ENCODE data around the gene RBMS3. TPM values are rescaled to one million over a fixed set of nuclear protein-coding genes. Genes with fewer than 3 reads are reported as not detected.

RBMS3 gene
- total RNA-seq, 2 donors from 2014 or later = 7.1 to 11.5 TPM

DNA sequence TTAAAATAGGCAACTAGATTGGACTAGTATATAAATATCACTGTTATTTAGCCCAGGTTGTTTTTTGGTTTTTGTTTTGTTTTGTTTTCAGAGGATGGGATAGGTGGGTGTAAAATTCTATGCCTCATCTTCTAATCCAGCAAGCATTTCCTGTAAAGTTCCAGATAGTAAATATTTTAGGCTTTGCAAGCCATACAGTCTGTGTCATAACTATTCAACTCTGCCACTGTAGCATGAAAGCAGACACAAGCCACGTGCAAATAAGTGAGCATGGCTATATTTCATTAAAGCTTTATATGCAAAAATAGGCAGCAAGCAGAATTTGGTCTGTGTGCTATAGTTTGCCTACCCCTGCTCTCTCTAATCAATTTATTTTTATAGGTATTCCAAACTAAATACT lies 668.3 kb downstream of the RBMS3 start:
- DNase-seq = no peak
- ATAC-seq = no peak
- intact Hi-C loops (cut with DNase I, micrococcal nuclease) = no loop called here

DNA sequence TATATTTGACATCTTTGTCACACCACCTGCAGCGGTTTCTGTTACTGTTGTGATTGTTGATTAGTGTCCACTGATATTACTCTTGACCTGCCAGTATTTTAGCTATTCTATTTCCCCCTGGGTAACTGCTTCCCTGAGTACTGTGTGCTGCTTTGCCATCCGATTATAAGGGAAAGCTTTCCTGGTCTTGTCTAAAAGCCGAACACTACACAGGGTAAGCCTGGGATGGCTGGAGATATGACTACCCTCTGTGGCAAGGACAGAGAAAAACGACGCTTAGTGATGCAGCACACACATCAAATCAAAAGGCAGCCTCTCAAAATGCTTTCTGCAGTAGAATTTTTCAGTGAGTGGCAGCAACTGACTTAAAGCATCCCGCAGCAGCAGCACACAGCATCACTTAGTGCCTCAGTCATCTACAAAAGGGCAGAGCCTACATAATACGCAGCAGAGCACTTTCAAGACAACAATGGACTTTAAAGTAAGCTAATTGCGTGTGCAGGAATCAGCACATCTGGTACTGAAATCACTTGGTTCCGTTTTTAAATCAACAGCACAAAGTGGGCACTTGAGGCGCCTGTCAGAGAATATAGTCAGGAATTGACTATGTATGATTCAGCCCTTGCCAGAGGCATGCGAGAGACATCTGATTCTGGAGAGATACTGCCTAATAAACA lies 669.2 kb downstream of the RBMS3 start:
- ATAC-seq (no peak), DNase-seq (no peak)
- intact Hi-C loops (cut with DNase I, micrococcal nuclease) = no loop called here

- ATAC-seq = no peak
- intact Hi-C loops (cut with DNase I, micrococcal nuclease) = no loop called here
- DNase-seq = no peak
Observed at GRCh38 chr3:29952431-29952830, 671.6 kb downstream of the RBMS3 start.

DNA sequence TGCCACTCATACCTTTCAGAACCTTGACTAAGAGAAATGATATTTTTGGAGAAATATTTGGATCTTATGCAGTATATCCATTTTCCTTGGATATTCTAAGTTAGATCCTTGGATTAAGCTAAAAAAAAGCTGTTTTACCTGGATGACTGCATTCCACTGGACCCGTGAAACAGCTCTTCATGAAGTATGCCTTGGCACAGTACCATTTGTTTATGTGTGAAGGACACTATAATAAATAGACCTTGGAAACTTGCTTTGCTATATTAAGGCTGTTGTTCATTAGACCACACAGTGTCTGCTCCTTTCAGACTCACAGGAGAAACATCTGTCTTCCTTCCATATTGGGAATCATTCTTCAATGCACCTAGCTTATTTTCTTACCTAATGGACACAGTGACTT lies 674.5 kb downstream of the RBMS3 start:
- intact Hi-C loops (cut with DNase I, micrococcal nuclease) = no loop called here
- no peak for ATAC-seq
- no peak for DNase-seq

DNA sequence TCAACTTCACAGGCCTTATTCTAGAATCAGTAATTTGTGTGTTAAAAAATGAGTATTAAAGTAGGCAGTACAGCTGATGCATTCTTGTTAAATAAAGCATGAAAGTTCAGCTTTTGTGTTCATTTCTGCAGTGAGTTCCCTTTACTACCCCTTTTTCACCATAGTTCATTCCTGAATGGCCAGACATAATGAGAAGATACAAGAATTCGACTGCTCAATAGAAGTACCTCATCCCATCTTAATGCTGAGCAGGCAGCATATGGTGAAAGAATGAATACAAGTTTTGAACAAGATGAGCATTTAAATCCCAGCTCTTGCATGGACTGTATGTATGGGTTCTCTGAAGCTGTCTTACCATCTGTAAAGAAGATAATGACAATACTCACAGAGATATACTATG lies 677.9 kb downstream of the RBMS3 start:
- DNase-seq (no peak), ATAC-seq (no peak)
- intact Hi-C loops (cut with DNase I, micrococcal nuclease) = no loop called here

DNA sequence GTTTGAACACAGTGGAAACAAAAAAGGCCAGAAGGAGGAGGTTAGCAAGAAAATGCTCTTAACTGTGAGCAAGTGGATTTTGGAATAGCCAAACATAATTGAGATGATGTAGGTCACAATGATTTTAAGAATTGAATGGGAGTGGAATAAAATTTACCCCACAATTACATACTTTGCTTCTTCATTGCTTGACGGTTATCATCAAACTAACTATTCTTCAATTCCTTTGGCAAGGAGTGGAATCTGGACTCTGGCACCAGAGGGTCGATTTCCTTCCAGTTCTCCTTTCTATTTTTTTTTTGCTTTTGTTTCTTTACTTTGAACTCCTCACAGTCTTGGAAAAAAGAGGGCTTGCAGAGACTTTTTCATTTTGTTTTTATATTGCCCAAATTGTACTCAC lies 691.0 kb downstream of the RBMS3 start:
- intact Hi-C loops (cut with DNase I, micrococcal nuclease) = no loop called here
- DNase-seq (no peak), ATAC-seq (no peak)

- no peak for ATAC-seq
- DNase-seq = no peak
- intact Hi-C loops (cut with DNase I, micrococcal nuclease) = no loop called here
Observed at GRCh38 chr3:29972320-29972993, 691.6 kb downstream of the RBMS3 start.

DNA sequence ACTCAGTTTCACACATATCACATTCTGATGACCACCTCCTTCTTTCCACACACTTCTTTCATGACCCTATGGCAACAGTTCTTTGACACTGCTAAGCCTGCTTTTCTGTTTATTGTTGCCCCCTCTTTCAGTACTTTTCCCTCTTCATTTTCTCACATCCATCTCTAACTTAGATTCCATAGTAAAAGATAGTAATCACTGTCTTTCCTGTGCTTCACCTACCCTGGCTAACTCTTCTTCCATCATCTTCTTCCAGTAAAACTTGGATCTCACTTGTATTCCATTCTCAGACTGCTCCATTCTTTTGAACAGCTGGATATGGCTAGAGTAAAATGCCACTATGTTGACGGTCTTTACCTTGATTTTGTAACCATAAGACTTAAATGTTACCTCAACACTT lies 692.9 kb downstream of the RBMS3 start:
- ATAC-seq (no peak), DNase-seq (no peak)
- intact Hi-C loops (cut with DNase I, micrococcal nuclease) = no loop called here

DNA sequence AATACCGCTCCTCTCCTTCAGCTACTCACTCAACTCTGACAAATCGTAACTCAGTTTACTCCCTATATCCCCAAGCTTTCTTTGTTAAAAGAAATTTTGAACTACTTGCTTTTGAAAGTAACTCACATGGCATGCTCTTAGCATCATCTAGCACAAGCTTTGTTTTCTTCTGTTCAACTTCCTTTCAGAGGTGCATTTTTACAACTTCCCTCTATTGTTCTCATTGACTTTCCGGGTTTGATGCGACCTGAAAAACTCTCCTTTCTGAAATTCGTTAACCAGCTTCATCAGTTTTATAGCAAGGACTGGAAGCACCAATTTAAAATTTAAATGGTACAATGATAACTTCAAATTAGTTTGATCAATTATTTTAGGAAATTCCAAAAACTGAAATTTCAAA lies 696.0 kb downstream of the RBMS3 start:
- intact Hi-C loops (cut with DNase I, micrococcal nuclease) = no loop called here
- no peak for DNase-seq
- no peak for ATAC-seq

DNA sequence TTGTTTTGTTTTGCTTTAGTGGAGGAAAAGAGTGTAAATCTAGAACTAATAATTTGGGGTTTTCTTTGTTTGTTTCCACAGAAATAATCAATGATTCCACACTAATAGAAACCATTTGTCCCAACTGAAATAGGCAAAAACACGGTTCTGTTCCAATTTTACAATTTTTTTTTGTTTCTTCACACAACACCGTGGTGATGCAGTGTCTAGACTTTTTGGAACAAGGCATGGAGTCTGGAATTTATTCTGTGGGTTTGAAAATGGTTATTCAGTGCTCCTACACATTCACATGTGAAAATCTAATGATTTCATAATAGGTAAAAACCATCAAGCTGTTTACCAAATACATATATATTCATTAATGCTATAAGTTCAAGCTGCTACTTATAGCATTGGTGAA lies 696.5 kb downstream of the RBMS3 start:
- intact Hi-C loops (cut with DNase I, micrococcal nuclease) = no loop called here
- no peak for ATAC-seq
- no peak for DNase-seq

DNA sequence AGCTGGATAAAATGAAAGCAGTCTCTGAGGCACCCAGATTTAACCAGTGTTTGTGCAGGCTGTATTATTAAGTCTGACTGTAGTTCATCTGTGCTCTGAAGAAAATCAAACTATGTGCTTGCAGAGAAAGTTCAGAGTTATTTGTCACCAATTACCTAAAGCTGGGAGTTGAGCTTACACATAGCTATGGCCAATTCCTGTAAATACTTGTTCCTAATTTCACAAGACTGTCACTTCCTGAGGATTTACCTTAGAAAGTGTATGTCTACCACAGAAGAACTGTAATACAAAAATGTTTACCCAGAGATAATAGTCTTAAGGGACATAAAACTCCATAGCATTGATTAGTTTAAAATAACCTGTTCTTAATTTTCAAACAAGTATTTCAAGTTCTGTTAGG lies 697.2 kb downstream of the RBMS3 start:
- ATAC-seq = no peak
- intact Hi-C loops (cut with DNase I, micrococcal nuclease) = no loop called here

GRCh38 chr3:29991198-29991597 lies 710.3 kb downstream of the RBMS3 start:
- intact Hi-C loops (cut with DNase I, micrococcal nuclease) = no loop called here
- DNase-seq = no peak
- no peak for ATAC-seq

More for the DNA sequence above, 697.2 kb downstream of the RBMS3 start:
- no peak for DNase-seq

- intact Hi-C loops (cut with DNase I, micrococcal nuclease) = no loop called here
- DNase-seq (no peak), ATAC-seq (no peak)
Observed at GRCh38 chr3:30002797-30003196, 721.9 kb downstream of the RBMS3 start.

GRCh38 chr3:30003741-30004140 lies 722.9 kb downstream of the RBMS3 start:
- DNase-seq (no peak), ATAC-seq (no peak)
- intact Hi-C loops (cut with DNase I, micrococcal nuclease) = no loop called here

- intact Hi-C loops (cut with DNase I, micrococcal nuclease) = no loop called here
- DNase-seq (no peak), ATAC-seq (no peak)
Observed at GRCh38 chr3:30004481-30004880, 723.6 kb downstream of the RBMS3 start.

DNA sequence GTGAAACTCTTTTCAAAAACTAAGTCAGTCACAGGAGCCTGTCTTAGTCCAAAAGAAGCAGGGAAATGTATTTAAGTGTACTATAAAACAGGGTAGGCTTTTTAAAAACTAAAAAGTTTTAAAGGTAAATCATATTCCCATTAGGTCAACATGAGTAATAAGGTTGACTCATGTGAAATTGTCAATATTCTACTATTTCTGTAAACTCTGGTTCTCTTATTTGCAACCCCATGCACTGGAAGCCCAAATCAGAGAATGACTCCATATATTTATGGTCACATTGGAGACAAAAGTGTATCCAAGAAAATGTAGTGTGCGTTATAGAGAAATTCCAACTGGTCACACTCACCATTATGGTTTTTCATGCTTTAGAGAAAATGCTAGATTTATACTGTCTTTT lies 725.2 kb downstream of the RBMS3 start:
- ATAC-seq (no peak), DNase-seq (no peak)

DNA sequence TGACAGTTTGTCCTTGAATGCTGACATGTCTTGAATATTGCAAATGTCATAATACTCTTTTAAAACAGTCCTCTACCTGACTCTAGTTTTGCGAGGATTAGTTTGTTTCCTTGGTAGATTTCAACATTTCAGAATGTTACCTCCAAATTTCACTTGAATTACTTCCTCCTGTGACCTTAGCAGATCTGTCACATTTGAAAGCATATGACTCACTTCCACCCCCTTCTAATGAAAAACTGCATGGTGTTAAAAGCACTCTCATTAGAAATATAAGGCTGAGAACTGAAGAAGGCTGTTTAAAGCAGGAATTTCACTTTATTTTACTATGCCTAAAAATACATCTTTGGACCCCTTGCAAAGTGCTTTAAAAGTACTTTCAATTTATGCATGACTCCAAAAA lies 726.8 kb downstream of the RBMS3 start:
- intact Hi-C loops (cut with DNase I, micrococcal nuclease) = no loop called here
- DNase-seq = no peak
- ATAC-seq = no peak

More for the DNA sequence above, 725.2 kb downstream of the RBMS3 start:
- intact Hi-C loops (cut with DNase I, micrococcal nuclease) = no loop called here

DNA sequence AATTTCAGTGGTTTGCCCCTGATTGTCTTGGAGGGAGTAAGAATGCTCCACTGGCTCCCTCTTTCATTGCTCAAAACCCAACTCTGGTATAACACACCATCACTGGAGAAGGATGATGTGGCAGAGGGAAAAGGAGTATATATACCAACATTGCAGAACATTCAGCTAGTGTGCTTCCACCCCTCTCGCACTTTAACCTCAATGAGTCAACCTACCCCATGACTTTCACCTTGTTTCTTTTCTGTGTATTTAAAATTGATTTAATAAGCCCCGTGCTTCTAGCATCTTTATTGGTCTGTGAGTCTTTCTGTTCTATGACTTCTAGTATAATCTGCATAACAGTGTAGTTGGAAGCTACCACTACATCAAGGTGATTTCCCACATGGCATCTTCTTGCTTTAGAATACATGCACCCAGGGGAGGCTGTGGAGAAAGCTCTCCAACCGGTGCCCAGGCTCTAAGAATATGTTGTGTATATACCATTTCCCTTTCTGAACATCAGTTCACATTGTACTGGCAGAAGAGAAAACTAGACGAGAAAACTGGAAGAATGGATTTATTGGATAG lies 730.4 kb downstream of the RBMS3 start:
- DNase-seq = no peak
- intact Hi-C loops (cut with DNase I, micrococcal nuclease) = no loop called here
- no peak for ATAC-seq

GRCh38 chr3:30012941-30013543 lies 732.2 kb downstream of the RBMS3 start:
- intact Hi-C loops (cut with DNase I, micrococcal nuclease) = no loop called here
- ATAC-seq = peak; percentile 72
- peak; percentile 37 to 90 for DNase-seq

GRCh38 chr3:30017901-30018300 lies 737.0 kb downstream of the RBMS3 start:
- ATAC-seq (peak; percentile 34), DNase-seq (no peak)
- intact Hi-C loops (cut with DNase I, micrococcal nuclease) = no loop called here
